ENCODE results near the gene HDAC3. TPM values are rescaled to one million over a fixed set of nuclear protein-coding genes. Genes with fewer than 3 reads are reported as not detected.

HDAC3 gene
- total RNA-seq, 2 experiments from 2014 or later, result 83.6 to 85.4 TPM

GRCh38 chr5:141665995-141666940 lies 29.6 kb upstream of the HDAC3 start:
- BruUV-seq (replicated peaks), result no TSS peak
- POLR2A ChIA-PET, result interaction anchor here (0.6 to 1.3 kb wide), 4 partner anchors 128 to 469 kb away, joined by 3 read pairs; partner anchors contain the start of gene DELE1

DNA sequence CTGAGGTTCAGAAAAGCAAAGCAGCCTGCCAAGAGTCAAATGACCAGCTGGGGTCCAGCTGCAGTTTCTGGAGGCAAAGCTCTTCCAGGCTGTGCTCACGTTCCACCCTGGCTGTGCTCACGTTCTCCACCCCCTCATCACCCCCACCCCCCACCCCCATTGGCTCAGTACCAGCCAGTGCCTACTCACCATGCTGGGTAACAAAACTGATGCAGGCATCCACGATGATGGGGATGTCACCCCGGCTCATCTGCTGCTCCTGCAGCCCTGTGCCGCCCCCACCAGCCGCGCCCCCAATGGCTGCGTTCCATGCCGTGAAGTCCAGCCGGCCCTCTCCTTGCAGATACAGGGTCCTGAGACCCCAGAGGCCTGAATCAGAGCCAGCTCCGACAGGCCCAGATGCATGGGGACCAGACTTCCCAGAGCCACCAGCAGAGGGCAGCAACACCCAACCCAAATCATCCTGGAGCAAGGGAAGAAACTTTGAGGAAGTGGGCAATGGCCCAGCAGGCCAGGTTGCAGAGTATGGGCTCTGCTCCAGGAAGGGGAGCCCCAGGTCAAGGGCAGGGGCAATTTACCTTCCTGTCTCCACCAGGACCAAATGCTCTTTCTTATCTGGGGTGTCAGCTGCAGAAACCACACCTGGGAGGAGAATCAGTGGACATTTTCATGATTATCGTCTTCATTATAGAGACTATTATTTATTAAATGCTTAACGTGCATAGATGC lies 28.2 kb upstream of the HDAC3 start:
- H3K4me3 ChIP-seq (ENCODE audit: low read depth, low read length, poor library complexity, severe bottlenecking), result no peak overlapping the region
- no peaks in the 10 kb centered on the region for H3K9me2 ChIP-seq (ENCODE audit: insufficient read depth, low read length)
- H3K36me3 ChIP-seq (ENCODE audit: insufficient read depth, low read length), result no peaks in the 10 kb centered on the region
- CTCF ChIA-PET (ENCODE audit: unreplicated experiment), result interaction anchor here (0.6 to 1.2 kb wide), 4 partner anchors 16 to 296 kb away, joined by 3 read pairs; no protein-coding TSS in a partner anchor
- H3K79me2 ChIP-seq (ENCODE audit: insufficient read depth, low read depth, low read length), result no peaks in the 10 kb centered on the region
- H2AFZ ChIP-seq (ENCODE audit: low read length), result peak overlapping the region; percentile 74; the same call in 1 of the 2 replicates
- POLR2A ChIA-PET, result interaction anchor here (0.7 kb wide), 1 partner anchor 471 kb away, joined by 3 read pairs; no protein-coding TSS in a partner anchor
- H3K4me2 ChIP-seq (ENCODE audit: low read length), result no peak overlapping the region
- no TSS peak for BruUV-seq (replicated peaks)
- no peak overlapping the region for H3K27ac ChIP-seq (ENCODE audit: low read depth, low read length, poor library complexity, severe bottlenecking)
- TF ChIP-seq EZH2phosphoT487 (IDR thresholded peaks at IDR 0.05; ENCODE audit: borderline replicate concordance, low read depth, low read length), result no peak
- TF ChIP-seq, protein P1, sequence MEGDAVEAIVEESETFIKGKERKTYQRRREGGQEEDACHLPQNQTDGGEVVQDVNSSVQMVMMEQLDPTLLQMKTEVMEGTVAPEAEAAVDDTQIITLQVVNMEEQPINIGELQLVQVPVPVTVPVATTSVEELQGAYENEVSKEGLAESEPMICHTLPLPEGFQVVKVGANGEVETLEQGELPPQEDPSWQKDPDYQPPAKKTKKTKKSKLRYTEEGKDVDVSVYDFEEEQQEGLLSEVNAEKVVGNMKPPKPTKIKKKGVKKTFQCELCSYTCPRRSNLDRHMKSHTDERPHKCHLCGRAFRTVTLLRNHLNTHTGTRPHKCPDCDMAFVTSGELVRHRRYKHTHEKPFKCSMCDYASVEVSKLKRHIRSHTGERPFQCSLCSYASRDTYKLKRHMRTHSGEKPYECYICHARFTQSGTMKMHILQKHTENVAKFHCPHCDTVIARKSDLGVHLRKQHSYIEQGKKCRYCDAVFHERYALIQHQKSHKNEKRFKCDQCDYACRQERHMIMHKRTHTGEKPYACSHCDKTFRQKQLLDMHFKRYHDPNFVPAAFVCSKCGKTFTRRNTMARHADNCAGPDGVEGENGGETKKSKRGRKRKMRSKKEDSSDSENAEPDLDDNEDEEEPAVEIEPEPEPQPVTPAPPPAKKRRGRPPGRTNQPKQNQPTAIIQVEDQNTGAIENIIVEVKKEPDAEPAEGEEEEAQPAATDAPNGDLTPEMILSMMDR (conservative IDR thresholded peaks at IDR 0.05; ENCODE audit: low read length), result peak; percentile 96
- no peaks in the 10 kb centered on the region for H3K4me1 ChIP-seq (ENCODE audit: insufficient read depth, low read length, poor library complexity, severe bottlenecking)
- peak; percentile 80 for DNase-seq (ENCODE audit: low spot score)
- no peaks in the 10 kb centered on the region for H4K20me1 ChIP-seq (ENCODE audit: insufficient read depth, low read length)
- H3K9me3 ChIP-seq (ENCODE audit: low read length), result no peaks in the 10 kb centered on the region
- intact Hi-C loops (cut with micrococcal nuclease; ENCODE audit: unreplicated experiment), result loop anchor here (1.0 kb wide), 2 partner anchors 214 to 295 kb away; no protein-coding TSS in a partner anchor

More at GRCh38 chr5:141665995-141666940, 29.6 kb upstream of the HDAC3 start:
- Histone ChIP-seq H2AFZ (ENCODE audit: low read length) (no peak overlapping the region), H3K9me3 (ENCODE audit: low read length) (no peaks in the 10 kb centered on the region), H3K27ac (ENCODE audit: low read depth, low read length, poor library complexity, severe bottlenecking) (no peak overlapping the region), H3K4me1 (ENCODE audit: insufficient read depth, low read length, poor library complexity, severe bottlenecking) (no peaks in the 10 kb centered on the region), H4K20me1 (ENCODE audit: insufficient read depth, low read length) (no peaks in the 10 kb centered on the region), H3K36me3 (ENCODE audit: insufficient read depth, low read length) (no peaks in the 10 kb centered on the region), H3K4me2 (ENCODE audit: low read length) (no peak overlapping the region), H3K4me3 (ENCODE audit: low read depth, low read length, poor library complexity, severe bottlenecking) (no peak overlapping the region), H3K9me2 (ENCODE audit: insufficient read depth, low read length) (no peaks in the 10 kb centered on the region), H3K79me2 (ENCODE audit: insufficient read depth, low read depth, low read length) (no peaks in the 10 kb centered on the region)
- intact Hi-C loops (cut with micrococcal nuclease; ENCODE audit: unreplicated experiment), result loop anchor here (1.0 kb wide), 2 partner anchors 213 to 294 kb away; no protein-coding TSS in a partner anchor
- CTCF ChIA-PET (ENCODE audit: unreplicated experiment), result no interaction called here
- TF ChIP-seq, protein P1 (conservative IDR thresholded peaks at IDR 0.05; ENCODE audit: low read length), result no peak
- TF ChIP-seq EZH2phosphoT487 (IDR thresholded peaks at IDR 0.05; ENCODE audit: borderline replicate concordance, low read depth, low read length), result no peak
- no peak for DNase-seq (ENCODE audit: low spot score)
